ENCODE results near the gene MMS22L. TPM values are rescaled to one million over a fixed set of nuclear protein-coding genes. Genes with fewer than 3 reads are reported as not detected.
"Not testable (repeated sequence)": the region's sequence is repeated elsewhere in the genome, so short reads cannot be mapped to it uniquely, and the experiment has no call there.

Gene MMS22L
- polyA plus RNA-seq, 1 donor from 2014 or later = 3.9 TPM

GRCh38 chr6:97198046-97198565 lies 84.9 kb downstream of the MMS22L start:
- H3K4me3 Mint-ChIP-seq = no peak overlapping the region
- H3K4me1 Mint-ChIP-seq = no peaks in the 10 kb centered on the region
- H3K9me3 Mint-ChIP-seq = no peaks in the 10 kb centered on the region
- H3K27ac Mint-ChIP-seq = no peak overlapping the region
- no peaks in the 10 kb centered on the region for H3K27me3 Mint-ChIP-seq
- H3K36me3 Mint-ChIP-seq = peaks cover 8% of the 10 kb centered on the region

- no peaks in the 10 kb centered on the region for H3K27me3 Mint-ChIP-seq
- peaks cover 8% of the 10 kb centered on the region for H3K36me3 Mint-ChIP-seq
- no peak overlapping the region for H3K4me3 Mint-ChIP-seq
- no peaks in the 10 kb centered on the region for H3K9me3 Mint-ChIP-seq
- peaks cover 0 to 3% (median 2%) of the 10 kb centered on the region in 3 donors for H3K4me1 Mint-ChIP-seq
- H3K27ac Mint-ChIP-seq = no peak overlapping the region
Measured at GRCh38 chr6:97195117-97195516, 87.9 kb downstream of the MMS22L start.

- Mint-ChIP-seq H3K27ac (no peak overlapping the region), H3K9me3 (no peaks in the 10 kb centered on the region), H3K36me3 (peaks cover 5% of the 10 kb centered on the region), H3K27me3 (no peaks in the 10 kb centered on the region), H3K4me1 (peaks cover 0 to 3% (median 2%) of the 10 kb centered on the region in 3 donors), H3K4me3 (no peak overlapping the region)
Measured at GRCh38 chr6:97189767-97190166, 93.2 kb downstream of the MMS22L start.

- no peak overlapping the region for H3K27ac Mint-ChIP-seq
- no peaks in the 10 kb centered on the region for H3K27me3 Mint-ChIP-seq
- H3K9me3 Mint-ChIP-seq = no peaks in the 10 kb centered on the region
- peaks cover 0 to 3% (median 2%) of the 10 kb centered on the region in 3 donors for H3K4me1 Mint-ChIP-seq
- no peak overlapping the region for H3K4me3 Mint-ChIP-seq
- H3K36me3 Mint-ChIP-seq = no peaks in the 10 kb centered on the region
Measured at GRCh38 chr6:97187951-97188350, 95.1 kb downstream of the MMS22L start.

GRCh38 chr6:97186416-97186999 lies 96.5 kb downstream of the MMS22L start:
- Mint-ChIP-seq H3K9me3 (no peaks in the 10 kb centered on the region), H3K27ac (no peak overlapping the region), H3K27me3 (no peaks in the 10 kb centered on the region), H3K4me3 (no peak overlapping the region), H3K36me3 (no peaks in the 10 kb centered on the region), H3K4me1 (peaks cover 0 to 3% (median 2%) of the 10 kb centered on the region in 3 donors)

GRCh38 chr6:97177905-97178304 lies 105.1 kb downstream of the MMS22L start:
- H3K27ac Mint-ChIP-seq = no peak overlapping the region

GRCh38 chr6:97176468-97176867 lies 106.5 kb downstream of the MMS22L start:
- Mint-ChIP-seq H3K27ac (no peak overlapping the region), H3K4me1 (no peaks in the 10 kb centered on the region), H3K36me3 (peaks cover 25% of the 10 kb centered on the region), H3K9me3 (peaks cover 0 to 2% (median 0%) of the 10 kb centered on the region in 3 donors), H3K4me3 (no peak overlapping the region), H3K27me3 (no peaks in the 10 kb centered on the region)

More at GRCh38 chr6:97177905-97178304, 105.1 kb downstream of the MMS22L start:
- H3K9me3 Mint-ChIP-seq = peaks cover 0 to 2% (median 0%) of the 10 kb centered on the region in 3 donors
- H3K36me3 Mint-ChIP-seq = peaks cover 19% of the 10 kb centered on the region
- H3K4me3 Mint-ChIP-seq = no peak overlapping the region
- no peaks in the 10 kb centered on the region for H3K4me1 Mint-ChIP-seq
- H3K27me3 Mint-ChIP-seq = no peaks in the 10 kb centered on the region

- H3K27me3 Mint-ChIP-seq = no peaks in the 10 kb centered on the region
- H3K27ac Mint-ChIP-seq = no peak overlapping the region
- peaks cover 29% of the 10 kb centered on the region for H3K36me3 Mint-ChIP-seq
- H3K4me1 Mint-ChIP-seq = no peaks in the 10 kb centered on the region
- H3K4me3 Mint-ChIP-seq = no peak overlapping the region
- peaks cover 0 to 2% (median 0%) of the 10 kb centered on the region in 3 donors for H3K9me3 Mint-ChIP-seq
Measured at GRCh38 chr6:97175806-97176205, 107.2 kb downstream of the MMS22L start.

- peaks cover 25% of the 10 kb centered on the region for H3K36me3 Mint-ChIP-seq
- H3K27ac Mint-ChIP-seq = no peak overlapping the region
Measured at GRCh38 chr6:97174471-97174870, 108.5 kb downstream of the MMS22L start.

GRCh38 chr6:97160280-97160679 lies 122.7 kb downstream of the MMS22L start:
- Mint-ChIP-seq H3K27me3 (no peaks in the 10 kb centered on the region), H3K36me3 (peaks cover 13% of the 10 kb centered on the region), H3K4me3 (no peak overlapping the region), H3K27ac (no peak overlapping the region), H3K4me1 (no peaks in the 10 kb centered on the region), H3K9me3 (peaks cover 0 to 10% (median 6%) of the 10 kb centered on the region in 3 donors)

More at GRCh38 chr6:97174471-97174870, 108.5 kb downstream of the MMS22L start:
- Mint-ChIP-seq H3K4me1 (no peaks in the 10 kb centered on the region), H3K27me3 (no peaks in the 10 kb centered on the region), H3K4me3 (no peak overlapping the region), H3K9me3 (peaks cover 0 to 2% (median 0%) of the 10 kb centered on the region in 3 donors)

- not testable (repeated sequence) for H3K27ac Mint-ChIP-seq, H3K27me3 Mint-ChIP-seq, H3K9me3 Mint-ChIP-seq, H3K4me1 Mint-ChIP-seq, H3K4me3 Mint-ChIP-seq, H3K36me3 Mint-ChIP-seq
Measured at GRCh38 chr6:97155447-97155846, 127.6 kb downstream of the MMS22L start.

- Mint-ChIP-seq H3K27ac (no peak overlapping the region), H3K36me3 (peaks cover 7% of the 10 kb centered on the region), H3K9me3 (peaks cover 0 to 10% (median 3%) of the 10 kb centered on the region in 3 donors), H3K4me1 (no peaks in the 10 kb centered on the region), H3K27me3 (no peaks in the 10 kb centered on the region), H3K4me3 (no peak overlapping the region)
Measured at GRCh38 chr6:97154015-97154414, 129.0 kb downstream of the MMS22L start.

- Mint-ChIP-seq H3K4me3 (no peak overlapping the region), H3K9me3 (peaks cover 0 to 4% (median 0%) of the 10 kb centered on the region in 3 donors), H3K4me1 (no peaks in the 10 kb centered on the region), H3K27me3 (no peaks in the 10 kb centered on the region), H3K27ac (no peak overlapping the region), H3K36me3 (peaks cover 2% of the 10 kb centered on the region)
Measured at GRCh38 chr6:97151601-97152000, 131.4 kb downstream of the MMS22L start.

- H3K9me3 Mint-ChIP-seq = no peaks in the 10 kb centered on the region
- no peaks in the 10 kb centered on the region for H3K27me3 Mint-ChIP-seq
- H3K27ac Mint-ChIP-seq = no peak overlapping the region
Measured at GRCh38 chr6:97150932-97151331, 132.1 kb downstream of the MMS22L start.

GRCh38 chr6:97147421-97147820 lies 135.6 kb downstream of the MMS22L start:
- Mint-ChIP-seq H3K36me3 (peaks cover 5% of the 10 kb centered on the region), H3K4me3 (no peak overlapping the region), H3K27ac (no peak overlapping the region), H3K27me3 (no peaks in the 10 kb centered on the region), H3K9me3 (no peaks in the 10 kb centered on the region), H3K4me1 (no peaks in the 10 kb centered on the region)

More at GRCh38 chr6:97150932-97151331, 132.1 kb downstream of the MMS22L start:
- H3K4me3 Mint-ChIP-seq = no peak overlapping the region
- no peaks in the 10 kb centered on the region for H3K4me1 Mint-ChIP-seq
- peaks cover 2% of the 10 kb centered on the region for H3K36me3 Mint-ChIP-seq

GRCh38 chr6:97145691-97146090 lies 137.3 kb downstream of the MMS22L start:
- Mint-ChIP-seq H3K27me3 (no peaks in the 10 kb centered on the region), H3K9me3 (no peaks in the 10 kb centered on the region), H3K4me3 (no peak overlapping the region), H3K27ac (no peak overlapping the region), H3K4me1 (no peaks in the 10 kb centered on the region), H3K36me3 (peaks cover 5% of the 10 kb centered on the region)

Data from IgD-negative memory B cell (primary cell).